ENCODE data around the gene GLI3. TPM values are rescaled to one million over a fixed set of nuclear protein-coding genes. Genes with fewer than 3 reads are reported as not detected.
A peak's percentile ranks its signal among the peaks of the same experiment; 100 is the strongest.

GLI3 gene
- total RNA-seq, 4 donors from 2014 or later: 23.1 to 41.3 (median 24.6) TPM

- H3K36me3 ChIP-seq: no peaks in the 10 kb centered on the region
- H3K4me3 ChIP-seq: no peak overlapping the region
- TF ChIP-seq CTCF (IDR thresholded peaks at IDR 0.05) (no peak), POLR2AphosphoS5 (IDR thresholded peaks at IDR 0.05) (no peak), EP300 (IDR thresholded peaks at IDR 0.05) (no peak), POLR2A (IDR thresholded peaks at IDR 0.05) (no peak)
- DNase-seq (ENCODE audit: low spot score in 2 of 2): no peak
- H3K9me3 ChIP-seq: no peaks in the 10 kb centered on the region
- no peaks in the 10 kb centered on the region for H3K27me3 ChIP-seq
- H3K4me1 ChIP-seq: no peaks in the 10 kb centered on the region
- no peak overlapping the region for H3K27ac ChIP-seq
- WGBS: 86% methylated on average over 9 of the region's 9 CpGs
These were observed 312.2 kb downstream of the GLI3 start for GRCh38 chr7:41924796-41925195.

GRCh38 chr7:41922373-41922772 lies 314.6 kb downstream of the GLI3 start:
- H3K4me3 ChIP-seq: no peak overlapping the region
- no peaks in the 10 kb centered on the region for H3K36me3 ChIP-seq
- WGBS: 53% methylated on average over 2 of the region's 2 CpGs
- TF ChIP-seq CTCF (IDR thresholded peaks at IDR 0.05): no peak
- no peak for TF ChIP-seq POLR2AphosphoS5 (IDR thresholded peaks at IDR 0.05)
- no peak for TF ChIP-seq EP300 (IDR thresholded peaks at IDR 0.05)
- no peak for TF ChIP-seq POLR2A (IDR thresholded peaks at IDR 0.05)
- H3K27me3 ChIP-seq: no peaks in the 10 kb centered on the region
- DNase-seq (ENCODE audit: low spot score in 2 of 2): no peak
- no peak overlapping the region for H3K27ac ChIP-seq
- H3K4me1 ChIP-seq: no peaks in the 10 kb centered on the region
- H3K9me3 ChIP-seq: no peaks in the 10 kb centered on the region

GRCh38 chr7:41921453-41921981 lies 315.5 kb downstream of the GLI3 start:
- TF ChIP-seq POLR2A (IDR thresholded peaks at IDR 0.05): no peak
- no peak for TF ChIP-seq EP300 (IDR thresholded peaks at IDR 0.05)
- TF ChIP-seq CTCF (IDR thresholded peaks at IDR 0.05): no peak
- TF ChIP-seq POLR2AphosphoS5 (IDR thresholded peaks at IDR 0.05): no peak
- no peaks in the 10 kb centered on the region for H3K27me3 ChIP-seq
- no peaks in the 10 kb centered on the region for H3K9me3 ChIP-seq
- no peak overlapping the region for H3K27ac ChIP-seq
- 64% methylated on average over 3 of the region's 3 CpGs for WGBS
- no peaks in the 10 kb centered on the region for H3K36me3 ChIP-seq
- H3K4me1 ChIP-seq: no peaks in the 10 kb centered on the region
- peak in 1 of 2 donors; percentile 68 for DNase-seq (ENCODE audit: low spot score in 2 of 2)
- no peak overlapping the region for H3K4me3 ChIP-seq

GRCh38 chr7:41918597-41918996 lies 318.4 kb downstream of the GLI3 start:
- TF ChIP-seq EP300 (IDR thresholded peaks at IDR 0.05): no peak
- no peak for TF ChIP-seq CTCF (IDR thresholded peaks at IDR 0.05)
- no peak for TF ChIP-seq POLR2AphosphoS5 (IDR thresholded peaks at IDR 0.05)
- TF ChIP-seq POLR2A (IDR thresholded peaks at IDR 0.05): no peak
- no peak overlapping the region for H3K27ac ChIP-seq
- H3K36me3 ChIP-seq: no peaks in the 10 kb centered on the region
- H3K4me1 ChIP-seq: no peaks in the 10 kb centered on the region
- H3K27me3 ChIP-seq: no peaks in the 10 kb centered on the region
- 73% methylated on average over 5 of the region's 5 CpGs for WGBS
- no peaks in the 10 kb centered on the region for H3K9me3 ChIP-seq
- DNase-seq (ENCODE audit: low spot score in 2 of 2): no peak
- no peak overlapping the region for H3K4me3 ChIP-seq

GRCh38 chr7:41916450-41916927 lies 320.5 kb downstream of the GLI3 start:
- Histone ChIP-seq H3K4me3 (no peak overlapping the region), H3K27ac (peak overlapping the region; percentile 27), H3K27me3 (no peaks in the 10 kb centered on the region), H3K4me1 (no peaks in the 10 kb centered on the region), H3K36me3 (no peaks in the 10 kb centered on the region), H3K9me3 (no peaks in the 10 kb centered on the region)
- DNase-seq (ENCODE audit: low spot score in 2 of 2): peak in 1 of 2 donors; percentile 58
- TF ChIP-seq POLR2AphosphoS5 (IDR thresholded peaks at IDR 0.05): peak in 1 of 3 donors; percentile 93
- TF ChIP-seq EP300 (IDR thresholded peaks at IDR 0.05): no peak
- no peak for TF ChIP-seq POLR2A (IDR thresholded peaks at IDR 0.05)
- no peak for TF ChIP-seq CTCF (IDR thresholded peaks at IDR 0.05)
- WGBS: 26% methylated on average over 5 of the region's 5 CpGs

All from suprapubic skin (tissue), 4 donors.